Mesenchymal stem cell (in vitro differentiated cells and primary cell): ENCODE results near the gene FHIT.

Experiments
- DNase-seq: peaks from one replicate; pipeline ENCODE4 v3.0.0-alpha.2; 2013
- H2AFZ ChIP-seq: one replicate; pipeline ENCODE4 v1.6.1; 2013; ENCODE audit warnings: low read depth, mild to moderate bottlenecking, control low read depth, inconsistent platforms, low read length, moderate library complexity
- H2AK5ac ChIP-seq: 2 replicates; pipeline ENCODE4 v1.6.1; 2013; ENCODE audit warnings: low read length, moderate library complexity, mild to moderate bottlenecking, inconsistent platforms; ENCODE audit not compliant: severe bottlenecking
- H2BK120ac ChIP-seq: one replicate; pipeline ENCODE4 v1.6.1; 2013; ENCODE audit warnings: low read depth, mild to moderate bottlenecking, inconsistent platforms, low read length, moderate library complexity
- H2BK12ac ChIP-seq, 2 experiments: one replicate each; pipeline ENCODE4 v1.6.1; 2013; ENCODE audit warnings: inconsistent platforms in 2 of 2, low read length in 2 of 2, mild to moderate bottlenecking in 2 of 2, moderate library complexity in 2 of 2, control low read depth in 1 of 2
- H2BK15ac ChIP-seq: one replicate; pipeline ENCODE4 v1.6.1; 2013; ENCODE audit warnings: mild to moderate bottlenecking, low read depth, inconsistent platforms; ENCODE audit not compliant: poor library complexity, severe bottlenecking
- H2BK5ac ChIP-seq: 2 replicates; pipeline ENCODE4 v1.6.1; 2013; ENCODE audit warnings: low read depth, mild to moderate bottlenecking, low read length, control low read depth, inconsistent platforms; ENCODE audit not compliant: poor library complexity, severe bottlenecking
- H3K14ac ChIP-seq, 2 experiments: one replicate each; pipeline ENCODE4 v1.6.1; 2013; ENCODE audit warnings: inconsistent platforms in 2 of 2, low read length in 2 of 2, control low read depth in 1 of 2, mild to moderate bottlenecking in 1 of 2, moderate library complexity in 1 of 2
- H3K18ac ChIP-seq, 2 experiments: one replicate each; pipeline ENCODE4 v1.6.1; 2013; ENCODE audit warnings: inconsistent platforms in 2 of 2, low read length in 2 of 2, control low read depth in 1 of 2, low read depth in 1 of 2, mild to moderate bottlenecking in 1 of 2
- H3K23ac ChIP-seq, 2 experiments: one replicate each; pipeline ENCODE4 v1.6.1; 2013; ENCODE audit warnings: inconsistent platforms in 2 of 2, low read length in 2 of 2, mild to moderate bottlenecking in 2 of 2, moderate library complexity in 2 of 2, control low read depth in 1 of 2
- H3K27ac ChIP-seq: 2 replicates; pipeline ENCODE4 v1.5.1; 2013; ENCODE audit warnings: mild to moderate bottlenecking, moderate library complexity, low read length, control low read depth, inconsistent platforms; ENCODE audit not compliant: poor library complexity, severe bottlenecking
- H3K27me3 ChIP-seq, 2 experiments: 2 replicates each; pipeline versions ENCODE4 v1.6.1 to v1.7.0; 2013; ENCODE audit warnings: low read length in 2 of 2, mild to moderate bottlenecking in 2 of 2, moderate library complexity in 2 of 2, control low read depth in 1 of 2, inconsistent platforms in 1 of 2; ENCODE audit not compliant: control insufficient read depth in 1 of 2, insufficient read depth in 1 of 2
- H3K36me3 ChIP-seq, 2 experiments: 2 replicates each; pipeline versions ENCODE4 v1.6.1 to v1.7.0; 2013; ENCODE audit warnings: low read length in 2 of 2, control low read depth in 1 of 2, inconsistent platforms in 1 of 2, low read depth in 1 of 2, mild to moderate bottlenecking in 1 of 2; ENCODE audit not compliant: insufficient read depth in 2 of 2, control insufficient read depth in 1 of 2
- H3K4ac ChIP-seq, 2 experiments: one replicate each; pipeline ENCODE4 v1.6.1; 2013; ENCODE audit warnings: inconsistent platforms in 2 of 2, low read length in 2 of 2, mild to moderate bottlenecking in 2 of 2, moderate library complexity in 2 of 2, control low read depth in 1 of 2, low read depth in 1 of 2
- H3K4me1 ChIP-seq: 2 replicates; pipeline ENCODE4 v1.6.1; 2013; ENCODE audit warnings: low read depth, low read length, control low read depth; ENCODE audit not compliant: control insufficient read depth, insufficient read depth
- H3K4me2 ChIP-seq: 2 replicates; pipeline ENCODE4 v1.6.1; 2013; ENCODE audit warnings: low read length, mild to moderate bottlenecking, inconsistent platforms; ENCODE audit not compliant: poor library complexity, severe bottlenecking
- H3K4me3 ChIP-seq, 2 experiments: 2 replicates each; pipeline versions ENCODE4 v1.5.1 to v1.7.0; 2013; ENCODE audit warnings: low read length in 2 of 2, mild to moderate bottlenecking in 2 of 2, control low read depth in 1 of 2, low read depth in 1 of 2; ENCODE audit not compliant: insufficient read depth in 1 of 2
- H3K79me1 ChIP-seq: replicated peaks from 2 replicates; pipeline ENCODE4 v1.6.1; 2013; ENCODE audit warnings: mild to moderate bottlenecking, control low read depth, low read length, inconsistent platforms; ENCODE audit not compliant: poor library complexity, severe bottlenecking
- H3K9ac ChIP-seq: 2 replicates; pipeline ENCODE4 v1.7.0; 2013; ENCODE audit warnings: mild to moderate bottlenecking, low read length, moderate library complexity
- H3K9me3 ChIP-seq: 2 replicates; pipeline ENCODE4 v1.7.0; 2013; ENCODE audit warnings: mild to moderate bottlenecking, low read length; ENCODE audit not compliant: control insufficient read depth
- H4K8ac ChIP-seq: one replicate; pipeline ENCODE4 v1.6.1; 2013; ENCODE audit warnings: inconsistent platforms, mild to moderate bottlenecking, low read length, moderate library complexity
- H4K91ac ChIP-seq: one replicate; pipeline ENCODE4 v1.6.1; 2013; ENCODE audit warnings: mild to moderate bottlenecking, low read length, inconsistent platforms
- WGBS: methylation state at CpG from one replicate; pipeline ENCODE4 v1.1.7; 2013; ENCODE audit warnings: mixed read lengths; 5-methylcytosine and 5-hydroxymethylcytosine counted together

Gene FHIT

DNA sequence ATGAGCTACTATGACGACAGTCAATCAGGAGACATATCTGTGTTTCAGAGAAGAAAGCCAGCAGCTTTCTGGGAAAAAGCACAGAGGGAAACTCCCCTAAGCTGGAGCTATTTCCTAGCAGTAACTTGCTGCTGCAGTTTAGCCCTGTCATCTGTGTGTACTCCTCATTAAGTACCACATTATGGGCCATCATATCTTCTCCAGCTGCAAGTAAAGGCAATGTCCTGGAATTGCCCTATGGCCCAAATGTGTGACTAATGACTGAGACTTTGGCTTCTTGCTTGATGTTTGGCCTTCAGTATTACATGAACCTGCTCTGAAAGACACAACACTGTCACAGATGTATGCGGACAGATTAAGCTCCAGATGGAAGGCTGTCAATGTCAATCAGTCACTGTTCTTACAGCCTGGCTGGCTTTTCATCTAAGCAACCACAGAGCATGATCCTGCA lies 190.8 kb downstream of the FHIT start:
- no peaks in the 10 kb centered on the region for H3K27me3 ChIP-seq
- peaks cover 5% of the 10 kb centered on the region for H3K9me3 ChIP-seq
- no peaks in the 10 kb centered on the region for H3K36me3 ChIP-seq
- no peak overlapping the region for H4K91ac ChIP-seq
- DNase-seq, result no peak
- H2BK5ac ChIP-seq, result no peak overlapping the region
- H3K79me1 ChIP-seq, result no peaks in the 10 kb centered on the region
- H4K8ac ChIP-seq, result no peak overlapping the region
- 95% methylated on average over 2 of the region's 2 CpGs for WGBS
- no peak overlapping the region for H3K4me2 ChIP-seq
- no peak overlapping the region for H3K4me3 ChIP-seq
- no peak overlapping the region for H2BK120ac ChIP-seq
- no peak overlapping the region for H3K27ac ChIP-seq
- H3K9ac ChIP-seq, result no peak overlapping the region
- no peak overlapping the region for H3K18ac ChIP-seq
- no peak overlapping the region for H3K14ac ChIP-seq
- H2AFZ ChIP-seq, result no peak overlapping the region
- H2BK12ac ChIP-seq, result no peak overlapping the region
- H2AK5ac ChIP-seq, result no peak overlapping the region
- H2BK15ac ChIP-seq, result no peak overlapping the region
- H3K4ac ChIP-seq, result no peak overlapping the region
- H3K23ac ChIP-seq, result no peak overlapping the region
- H3K4me1 ChIP-seq, result no peaks in the 10 kb centered on the region

GRCh38 chr3:61058836-61059235 lies 192.4 kb downstream of the FHIT start:
- DNase-seq, result no peak
- WGBS, result no CpG with 5 or more reads among the region's 2 CpGs
- H3K36me3 ChIP-seq, result no peaks in the 10 kb centered on the region
- no peak overlapping the region for H3K4me3 ChIP-seq
- H3K18ac ChIP-seq, result no peak overlapping the region
- no peak overlapping the region for H2BK120ac ChIP-seq
- no peak overlapping the region for H3K14ac ChIP-seq
- no peak overlapping the region for H4K8ac ChIP-seq
- no peaks in the 10 kb centered on the region for H3K27me3 ChIP-seq
- H3K23ac ChIP-seq, result no peak overlapping the region
- no peaks in the 10 kb centered on the region for H3K79me1 ChIP-seq
- peaks cover 2% of the 10 kb centered on the region for H3K9me3 ChIP-seq
- no peak overlapping the region for H2BK15ac ChIP-seq
- no peak overlapping the region for H3K4ac ChIP-seq
- no peak overlapping the region for H4K91ac ChIP-seq
- no peak overlapping the region for H3K4me2 ChIP-seq
- no peak overlapping the region for H2AK5ac ChIP-seq
- no peak overlapping the region for H3K27ac ChIP-seq
- H2BK5ac ChIP-seq, result no peak overlapping the region
- no peak overlapping the region for H2BK12ac ChIP-seq
- H2AFZ ChIP-seq, result no peak overlapping the region
- H3K9ac ChIP-seq, result no peak overlapping the region
- H3K4me1 ChIP-seq, result no peaks in the 10 kb centered on the region

DNA sequence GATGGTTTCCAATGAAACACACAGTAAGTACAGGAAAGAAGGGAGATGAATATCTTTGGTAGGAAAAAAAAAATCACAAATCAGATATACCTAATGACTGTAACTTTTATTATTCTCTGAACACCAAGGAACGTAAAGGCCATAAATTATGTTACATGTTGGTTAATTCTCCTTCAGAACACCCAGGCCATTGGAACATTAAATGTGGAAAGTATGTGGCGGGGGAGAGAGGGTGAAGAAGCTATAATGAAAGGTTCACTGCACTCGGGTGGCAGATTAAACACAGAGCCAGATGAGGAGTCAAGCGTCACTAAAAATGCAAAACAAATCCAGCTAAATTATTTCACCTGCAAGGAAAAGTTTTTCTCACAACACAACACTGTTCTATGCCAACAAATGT lies 193.8 kb downstream of the FHIT start:
- Histone ChIP-seq H3K27me3 (no peaks in the 10 kb centered on the region), H3K4ac (no peak overlapping the region), H4K8ac (no peak overlapping the region), H3K4me1 (no peaks in the 10 kb centered on the region), H2AFZ (no peak overlapping the region), H3K79me1 (no peaks in the 10 kb centered on the region), H3K14ac (no peak overlapping the region), H3K36me3 (no peaks in the 10 kb centered on the region), H3K9me3 (no peaks in the 10 kb centered on the region), H3K27ac (no peak overlapping the region), H2BK5ac (no peak overlapping the region), H2BK12ac (no peak overlapping the region), H3K18ac (no peak overlapping the region), H2BK120ac (no peak overlapping the region), H2AK5ac (no peak overlapping the region), H3K9ac (no peak overlapping the region), H3K4me2 (no peak overlapping the region), H4K91ac (no peak overlapping the region), H2BK15ac (no peak overlapping the region), H3K4me3 (no peak overlapping the region), H3K23ac (no peak overlapping the region)
- no peak for DNase-seq
- whole genome bisulfite sequencing, result 97% methylated on average over 2 of the region's 4 CpGs

- Histone ChIP-seq H2AFZ (no peak overlapping the region), H3K27ac (no peak overlapping the region), H3K36me3 (no peaks in the 10 kb centered on the region), H3K14ac (no peak overlapping the region), H3K4me3 (no peak overlapping the region), H2BK12ac (no peak overlapping the region), H3K27me3 (no peaks in the 10 kb centered on the region), H3K9me3 (no peaks in the 10 kb centered on the region), H3K18ac (no peak overlapping the region), H2BK15ac (no peak overlapping the region), H3K23ac (no peak overlapping the region), H3K4me2 (no peak overlapping the region), H3K4me1 (no peaks in the 10 kb centered on the region), H2BK5ac (no peak overlapping the region), H3K79me1 (no peaks in the 10 kb centered on the region), H3K9ac (no peak overlapping the region), H3K4ac (no peak overlapping the region), H4K91ac (no peak overlapping the region), H2AK5ac (no peak overlapping the region), H4K8ac (no peak overlapping the region), H2BK120ac (no peak overlapping the region)
- DNase-seq, result no peak
- no CpG with 5 or more reads among the region's 1 CpG for WGBS
Observed at GRCh38 chr3:61055447-61055846, 195.8 kb downstream of the FHIT start.
